Liver (tissue), 3 donors: Measurements from ENCODE around the gene SPRN.

Source experiments
- EGR1 ChIP-seq, 2 donors: IDR thresholded peaks; 2 replicates each; pipeline ENCODE4 v1.6.1; 2016 to 2018; ENCODE audit warnings: antibody characterized with exemption in 2 of 2, low read depth in 2 of 2
- GABPA ChIP-seq, 2 donors: IDR thresholded peaks in 1 of 2; conservative IDR thresholded peaks in 1 of 2; 2 replicates each; pipeline ENCODE4 v1.6.1; 2016; ENCODE audit warnings: antibody characterized with exemption in 2 of 2, mild to moderate bottlenecking in 1 of 2, moderate library complexity in 1 of 2
- JUND ChIP-seq, 2 donors: IDR thresholded peaks; 2 replicates each; pipeline ENCODE4 v1.6.1; 2016; ENCODE audit warnings: antibody characterized with exemption in 2 of 2
- RAD21 ChIP-seq, 2 donors: IDR thresholded peaks; 2 replicates each; pipeline ENCODE4 v1.6.1; 2016; ENCODE audit warnings: antibody characterized with exemption in 2 of 2, mild to moderate bottlenecking in 2 of 2
- SP1 ChIP-seq: IDR thresholded peaks from 2 replicates; pipeline ENCODE4 v1.6.1; 2018; ENCODE audit warnings: antibody characterized with exemption, mild to moderate bottlenecking
- TAF1 ChIP-seq: conservative IDR thresholded peaks from 2 replicates; pipeline ENCODE4 v1.6.1; 2016; ENCODE audit warnings: antibody characterized with exemption, mild to moderate bottlenecking
- YY1 ChIP-seq: IDR thresholded peaks from 2 replicates; pipeline ENCODE4 v1.6.1; 2016; ENCODE audit warnings: antibody characterized with exemption, mild to moderate bottlenecking
- TF ChIP-seq, protein P1 (sequence below): fragments of 150-350 bp; IDR thresholded peaks from 2 replicates; pipeline ENCODE4 v1.5.1; 2017; ENCODE audit warnings: improper control_type of control experiment, low read depth, low read length; ENCODE audit not compliant: missing input control
- TF ChIP-seq, protein P2 (sequence below): IDR thresholded peaks from 2 replicates; pipeline ENCODE4 v1.6.1; 2016; ENCODE audit warnings: antibody characterized with exemption
- TF ChIP-seq, protein P3 (sequence below): IDR thresholded peaks from 2 replicates; pipeline ENCODE4 v1.6.1; 2016; ENCODE audit warnings: antibody characterized with exemption, mild to moderate bottlenecking
- donor health status: healthy.
- donor health status: healthy.

DNA sequence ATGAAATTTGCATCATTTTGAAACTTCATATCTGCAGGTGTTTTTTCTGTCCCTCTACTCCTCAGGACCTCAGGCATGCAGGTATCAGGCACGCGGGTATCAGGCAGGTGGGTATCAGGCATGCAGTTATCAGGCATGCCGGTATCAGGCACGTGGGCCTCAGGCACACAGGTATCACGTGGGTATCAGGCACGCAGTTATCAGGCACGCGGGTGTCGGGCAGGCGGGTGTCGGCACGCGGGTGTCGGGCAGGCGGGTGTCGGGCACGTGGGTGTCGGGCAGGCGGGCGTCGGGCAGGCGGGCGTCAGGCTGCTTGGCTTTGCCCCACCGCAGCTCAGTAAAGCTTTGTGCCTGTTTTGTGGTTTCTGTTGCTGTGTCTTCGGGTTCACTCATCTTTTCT, 8.7 kb downstream of the SPRN start:
- TF ChIP-seq RAD21 (IDR thresholded peaks at IDR 0.05): no peak
- TF ChIP-seq GABPA (IDR thresholded peaks at IDR 0.05 in 1 of 2, conservative IDR thresholded peaks at IDR 0.05 in 1 of 2): no peak
- TF ChIP-seq EGR1 (IDR thresholded peaks at IDR 0.05; ENCODE audit: low read depth in 2 of 2): no peak
- TF ChIP-seq, protein P1, sequence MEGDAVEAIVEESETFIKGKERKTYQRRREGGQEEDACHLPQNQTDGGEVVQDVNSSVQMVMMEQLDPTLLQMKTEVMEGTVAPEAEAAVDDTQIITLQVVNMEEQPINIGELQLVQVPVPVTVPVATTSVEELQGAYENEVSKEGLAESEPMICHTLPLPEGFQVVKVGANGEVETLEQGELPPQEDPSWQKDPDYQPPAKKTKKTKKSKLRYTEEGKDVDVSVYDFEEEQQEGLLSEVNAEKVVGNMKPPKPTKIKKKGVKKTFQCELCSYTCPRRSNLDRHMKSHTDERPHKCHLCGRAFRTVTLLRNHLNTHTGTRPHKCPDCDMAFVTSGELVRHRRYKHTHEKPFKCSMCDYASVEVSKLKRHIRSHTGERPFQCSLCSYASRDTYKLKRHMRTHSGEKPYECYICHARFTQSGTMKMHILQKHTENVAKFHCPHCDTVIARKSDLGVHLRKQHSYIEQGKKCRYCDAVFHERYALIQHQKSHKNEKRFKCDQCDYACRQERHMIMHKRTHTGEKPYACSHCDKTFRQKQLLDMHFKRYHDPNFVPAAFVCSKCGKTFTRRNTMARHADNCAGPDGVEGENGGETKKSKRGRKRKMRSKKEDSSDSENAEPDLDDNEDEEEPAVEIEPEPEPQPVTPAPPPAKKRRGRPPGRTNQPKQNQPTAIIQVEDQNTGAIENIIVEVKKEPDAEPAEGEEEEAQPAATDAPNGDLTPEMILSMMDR: no peak
- TF ChIP-seq TAF1: no peak
- no peak for TF ChIP-seq JUND (IDR thresholded peaks at IDR 0.05)
- TF ChIP-seq, protein P2, sequence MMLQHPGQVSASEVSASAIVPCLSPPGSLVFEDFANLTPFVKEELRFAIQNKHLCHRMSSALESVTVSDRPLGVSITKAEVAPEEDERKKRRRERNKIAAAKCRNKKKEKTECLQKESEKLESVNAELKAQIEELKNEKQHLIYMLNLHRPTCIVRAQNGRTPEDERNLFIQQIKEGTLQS: no peak
- TF ChIP-seq, protein P3, sequence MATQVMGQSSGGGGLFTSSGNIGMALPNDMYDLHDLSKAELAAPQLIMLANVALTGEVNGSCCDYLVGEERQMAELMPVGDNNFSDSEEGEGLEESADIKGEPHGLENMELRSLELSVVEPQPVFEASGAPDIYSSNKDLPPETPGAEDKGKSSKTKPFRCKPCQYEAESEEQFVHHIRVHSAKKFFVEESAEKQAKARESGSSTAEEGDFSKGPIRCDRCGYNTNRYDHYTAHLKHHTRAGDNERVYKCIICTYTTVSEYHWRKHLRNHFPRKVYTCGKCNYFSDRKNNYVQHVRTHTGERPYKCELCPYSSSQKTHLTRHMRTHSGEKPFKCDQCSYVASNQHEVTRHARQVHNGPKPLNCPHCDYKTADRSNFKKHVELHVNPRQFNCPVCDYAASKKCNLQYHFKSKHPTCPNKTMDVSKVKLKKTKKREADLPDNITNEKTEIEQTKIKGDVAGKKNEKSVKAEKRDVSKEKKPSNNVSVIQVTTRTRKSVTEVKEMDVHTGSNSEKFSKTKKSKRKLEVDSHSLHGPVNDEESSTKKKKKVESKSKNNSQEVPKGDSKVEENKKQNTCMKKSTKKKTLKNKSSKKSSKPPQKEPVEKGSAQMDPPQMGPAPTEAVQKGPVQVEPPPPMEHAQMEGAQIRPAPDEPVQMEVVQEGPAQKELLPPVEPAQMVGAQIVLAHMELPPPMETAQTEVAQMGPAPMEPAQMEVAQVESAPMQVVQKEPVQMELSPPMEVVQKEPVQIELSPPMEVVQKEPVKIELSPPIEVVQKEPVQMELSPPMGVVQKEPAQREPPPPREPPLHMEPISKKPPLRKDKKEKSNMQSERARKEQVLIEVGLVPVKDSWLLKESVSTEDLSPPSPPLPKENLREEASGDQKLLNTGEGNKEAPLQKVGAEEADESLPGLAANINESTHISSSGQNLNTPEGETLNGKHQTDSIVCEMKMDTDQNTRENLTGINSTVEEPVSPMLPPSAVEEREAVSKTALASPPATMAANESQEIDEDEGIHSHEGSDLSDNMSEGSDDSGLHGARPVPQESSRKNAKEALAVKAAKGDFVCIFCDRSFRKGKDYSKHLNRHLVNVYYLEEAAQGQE: no peak
- TF ChIP-seq YY1: no peak
- no peak for TF ChIP-seq SP1
